Astrocyte of the spinal cord (primary cell): ENCODE measurements around the gene PTBP1.

Experiments used
- DNase-seq: peaks from one replicate; pipeline ENCODE4 v3.0.0; 2011; ENCODE audit warnings: low read depth, low spot score
- H3K4me3 ChIP-seq: 2 replicates; pipeline ENCODE4 v1.5.1; 2011; ENCODE audit warnings: low read depth, mild to moderate bottlenecking, low read length, moderate library complexity
- CTCF ChIP-seq: IDR thresholded peaks from 2 replicates; pipeline ENCODE4 v1.5.1; 2012; ENCODE audit warnings: low read depth, mild to moderate bottlenecking, low read length, inconsistent platforms
- in situ Hi-C: cut with HindIII; loops from 2 replicates; pipeline ENCODE4 v1.10.0; 2017; ENCODE audit warnings: low sequenced_read_pairs

Gene PTBP1

GRCh38 chr19:771332-771785 is 25.9 kb upstream of the PTBP1 start:
- in situ Hi-C loops = no loop called here
- H3K4me3 ChIP-seq = no peak overlapping the region
- peak; percentile 35 for DNase-seq
- TF ChIP-seq CTCF = peak; percentile 71

GRCh38 chr19:772063-772462 is 25.2 kb upstream of the PTBP1 start:
- TF ChIP-seq CTCF = no peak
- in situ Hi-C loops = no loop called here
- DNase-seq = no peak
- H3K4me3 ChIP-seq = no peak overlapping the region

DNA sequence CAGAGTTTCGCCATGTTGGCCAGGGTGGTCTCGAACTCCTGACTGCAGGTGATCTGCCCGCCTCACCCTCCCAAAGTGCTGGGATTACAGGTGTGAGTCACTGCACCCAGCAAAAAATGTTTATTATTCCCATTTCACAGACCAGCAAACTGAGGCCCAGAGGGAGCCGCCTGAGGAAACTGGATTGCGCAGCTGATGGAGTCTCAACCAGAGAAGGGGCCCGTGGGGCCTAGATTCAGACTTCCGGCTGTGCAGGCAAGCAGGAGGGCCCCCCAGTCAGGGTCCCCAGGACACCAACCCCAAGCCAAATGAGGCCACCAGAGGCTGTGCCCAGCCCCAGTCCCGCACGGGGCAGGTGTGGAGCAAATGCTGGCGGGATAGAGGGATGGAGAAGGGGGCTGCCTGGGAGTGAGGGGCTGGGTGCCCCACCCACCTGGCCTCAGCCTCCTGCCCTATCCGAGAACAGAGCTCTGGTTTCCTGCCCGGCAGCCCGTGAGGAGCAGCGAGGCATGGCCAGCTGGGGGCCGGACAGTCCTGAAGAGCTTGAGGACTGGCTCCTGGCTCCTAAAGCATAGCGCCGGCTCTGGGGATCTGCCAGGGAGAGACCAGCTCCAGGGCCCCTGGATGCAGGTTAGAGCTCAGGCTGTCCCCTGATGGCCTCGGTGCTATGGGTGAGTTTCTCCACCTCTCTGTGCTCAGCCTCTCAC is 24.4 kb upstream of the PTBP1 start:
- in situ Hi-C loops = no loop called here
- TF ChIP-seq CTCF = no peak
- H3K4me3 ChIP-seq = no peak overlapping the region
- DNase-seq = no peak

- in situ Hi-C loops = no loop called here
- DNase-seq = no peak
- no peak overlapping the region for H3K4me3 ChIP-seq
- TF ChIP-seq CTCF = no peak
Measured at GRCh38 chr19:776549-776948, 20.7 kb upstream of the PTBP1 start.

- in situ Hi-C loops = no loop called here
- H3K4me3 ChIP-seq = no peak overlapping the region
- DNase-seq = peak; percentile 91
- TF ChIP-seq CTCF = no peak
Measured at GRCh38 chr19:778910-779653, 18.2 kb upstream of the PTBP1 start.

- in situ Hi-C loops = no loop called here
- TF ChIP-seq CTCF = no peak
- no peak for DNase-seq
- no peak overlapping the region for H3K4me3 ChIP-seq
Measured at GRCh38 chr19:780935-781334, 16.3 kb upstream of the PTBP1 start.
